WTC11 (cell line): Measurements from ENCODE around the gene VRTN. TPM values are rescaled to one million over a fixed set of nuclear protein-coding genes. Genes with fewer than 3 reads are reported as not detected.

Experiments
- ATF1 ChIP-seq: sonication (generic); formaldehyde crosslinking; IDR thresholded peaks from 2 replicates; pipeline ENCODE4 v1.8.1; 2023; ENCODE audit warnings: mild to moderate bottlenecking, moderate library complexity, missing genetic modification reagents
- CBFB ChIP-seq: sonication (generic); formaldehyde crosslinking; IDR thresholded peaks from 2 replicates; pipeline ENCODE4 v1.8.1; 2022; ENCODE audit warnings: mild to moderate bottlenecking, low read depth, missing genetic modification reagents
- EMX1 ChIP-seq: fragments of 250-450 bp; sonication (Bioruptor Pico); IDR thresholded peaks from 2 replicates; pipeline ENCODE4 v1.8.0; 2021; ENCODE audit warnings: mild to moderate bottlenecking
- FOXK1 ChIP-seq: sonication (generic); formaldehyde crosslinking; IDR thresholded peaks from 2 replicates; pipeline ENCODE4 v1.8.0; 2022; ENCODE audit warnings: mild to moderate bottlenecking, moderate library complexity, missing genetic modification reagents
- FOXP1 ChIP-seq: sonication (generic); formaldehyde crosslinking; IDR thresholded peaks from 2 replicates; pipeline ENCODE4 v1.8.0; 2022; ENCODE audit warnings: missing genetic modification reagents, mild to moderate bottlenecking, moderate library complexity, borderline replicate concordance
- GRHL2 ChIP-seq: fragments of 250-450 bp; sonication (Bioruptor Pico); IDR thresholded peaks from 2 replicates; pipeline ENCODE4 v1.8.0; 2022; ENCODE audit warnings: mild to moderate bottlenecking, moderate library complexity; ENCODE audit not compliant: insufficient replicate concordance, severe bottlenecking
- HMGA2 ChIP-seq: fragments of 250-450 bp; sonication (Bioruptor Pico); IDR thresholded peaks from 2 replicates; pipeline ENCODE4 v1.4.0; 2021; ENCODE audit warnings: mild to moderate bottlenecking, moderate library complexity
- NR1H2 ChIP-seq: sonication (generic); formaldehyde crosslinking; IDR thresholded peaks from 2 replicates; pipeline ENCODE4 v1.9.0; 2021; ENCODE audit warnings: mild to moderate bottlenecking, moderate library complexity, missing genetic modification reagents
- NR2C2 ChIP-seq: sonication (generic); formaldehyde crosslinking; IDR thresholded peaks from 2 replicates; pipeline ENCODE4 v1.8.0; 2022; ENCODE audit warnings: mild to moderate bottlenecking, missing genetic modification reagents
- NR3C1 ChIP-seq: sonication (generic); formaldehyde crosslinking; conservative IDR thresholded peaks from 2 replicates; pipeline ENCODE4 v1.8.1; 2023; ENCODE audit warnings: low read depth, mild to moderate bottlenecking, missing genetic modification reagents
- RORB ChIP-seq: fragments of 250-450 bp; sonication (Bioruptor Pico); IDR thresholded peaks from 2 replicates; pipeline ENCODE4 v1.9.0; 2021; ENCODE audit warnings: mild to moderate bottlenecking
- TCF7 ChIP-seq: sonication (generic); formaldehyde crosslinking; IDR thresholded peaks from 2 replicates; pipeline ENCODE4 v1.8.0; 2022; ENCODE audit warnings: mild to moderate bottlenecking, low read depth, missing genetic modification reagents, moderate library complexity
- TEAD4 ChIP-seq: sonication (generic); formaldehyde crosslinking; IDR thresholded peaks from 2 replicates; pipeline ENCODE4 v1.8.0; 2022; ENCODE audit warnings: mild to moderate bottlenecking, missing genetic modification reagents
- total RNA-seq: library from RNA; stranded (reverse); gene quantifications from 3 replicates; pipeline ENCODE4 v1.2.3, GENCODE V29; 2021
- TF ChIP-seq, protein P1 (sequence below): sonication (generic); formaldehyde crosslinking; IDR thresholded peaks from 2 replicates; pipeline ENCODE4 v1.8.1; 2023; ENCODE audit warnings: mild to moderate bottlenecking, missing genetic modification reagents, moderate library complexity
- TF ChIP-seq, protein P2 (sequence below): fragments of 250-450 bp; sonication (Bioruptor Pico); IDR thresholded peaks from 2 replicates; pipeline ENCODE4 v1.9.0; 2021; ENCODE audit warnings: moderate library complexity, mild to moderate bottlenecking, inconsistent platforms, borderline replicate concordance
- TF ChIP-seq, protein P3 (sequence below): sonication (generic); formaldehyde crosslinking; IDR thresholded peaks from 2 replicates; pipeline ENCODE4 v1.8.1; 2022; ENCODE audit warnings: missing genetic modification reagents, borderline replicate concordance
- TF ChIP-seq, protein P4 (sequence below): sonication (generic); formaldehyde crosslinking; conservative IDR thresholded peaks from 2 replicates; pipeline ENCODE4 v1.8.1; 2022; ENCODE audit warnings: mild to moderate bottlenecking, missing genetic modification reagents
- TF ChIP-seq, protein P5 (sequence below): sonication (generic); formaldehyde crosslinking; IDR thresholded peaks from 2 replicates; pipeline ENCODE4 v1.8.0; 2022; ENCODE audit warnings: mild to moderate bottlenecking, missing genetic modification reagents
- TF ChIP-seq, protein P6 (sequence below): sonication (generic); formaldehyde crosslinking; conservative IDR thresholded peaks from 2 replicates; pipeline ENCODE4 v1.8.1; 2023; ENCODE audit warnings: mild to moderate bottlenecking, low read depth, missing genetic modification reagents, moderate library complexity
- TF ChIP-seq, protein P7 (sequence below): fragments of 250-450 bp; sonication (Bioruptor Pico); IDR thresholded peaks from 2 replicates; pipeline ENCODE4 v1.9.0; 2021; ENCODE audit warnings: mild to moderate bottlenecking
- TF ChIP-seq, protein P8 (sequence below): fragments of 250-450 bp; sonication (Bioruptor Pico); IDR thresholded peaks from 2 replicates; pipeline ENCODE4 v1.9.0; 2021; ENCODE audit warnings: mild to moderate bottlenecking, borderline replicate concordance
- TF ChIP-seq, protein P9 (sequence below): sonication (generic); formaldehyde crosslinking; IDR thresholded peaks from 2 replicates; pipeline ENCODE4 v1.8.0; 2022; ENCODE audit warnings: mild to moderate bottlenecking, missing genetic modification reagents
- TF ChIP-seq, protein P10 (sequence below): sonication (generic); formaldehyde crosslinking; IDR thresholded peaks from 2 replicates; pipeline ENCODE4 v1.8.1; 2022; ENCODE audit warnings: mild to moderate bottlenecking, missing genetic modification reagents, moderate library complexity, borderline replicate concordance

VRTN gene
- total RNA-seq, 1 experiment from 2014 or later, result 106 TPM

DNA sequence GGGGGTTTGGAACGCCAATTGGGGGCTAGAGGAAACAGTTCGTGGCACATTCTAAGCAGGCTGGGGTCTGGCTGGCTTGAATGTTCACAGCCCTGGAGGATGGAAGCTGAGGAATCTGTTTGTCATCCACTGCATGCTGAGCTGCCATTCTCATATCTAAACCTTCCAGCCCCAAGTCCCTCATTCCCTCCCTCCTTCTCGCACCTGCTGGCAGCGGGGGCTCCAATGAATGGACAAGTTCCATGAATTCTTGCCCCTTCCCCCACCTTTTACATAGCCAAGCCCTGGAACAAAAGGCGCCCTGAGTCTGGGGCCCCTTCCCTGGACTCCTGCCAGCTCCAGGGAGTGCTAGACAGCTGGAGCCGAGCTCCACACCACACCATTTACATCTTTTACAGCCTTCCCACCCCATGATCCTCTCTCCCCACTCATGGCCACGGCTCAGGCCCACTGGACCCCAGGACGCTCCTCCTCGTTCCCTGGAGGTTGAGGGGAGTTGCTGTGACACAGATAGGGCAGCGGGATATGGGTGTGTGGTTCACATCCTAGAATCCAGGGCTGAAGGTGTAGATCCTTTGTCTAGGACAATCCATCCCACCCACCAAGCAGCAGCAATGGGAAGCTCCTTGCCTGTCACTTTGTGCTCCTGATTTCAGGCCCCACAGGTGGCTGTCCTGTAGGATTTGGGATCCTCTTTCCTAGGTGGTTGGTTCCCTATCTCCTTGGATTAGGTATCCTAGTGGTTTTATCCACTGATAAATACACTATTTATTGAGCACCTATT is 21.7 kb upstream of the VRTN start (continued):
- TF ChIP-seq NR1H2 (CRISPR knock-in tag) (no peak), HMGA2 (CRISPR knock-in tag) (no peak), TCF7 (CRISPR knock-in tag) (no peak), RORB (CRISPR knock-in tag) (no peak), TEAD4 (CRISPR knock-in tag) (peak; percentile 79; the same call in 1 of the 2 replicates), EMX1 (no peak), FOXP1 (no peak; the same call in 1 of the 2 replicates), NR2C2 (CRISPR knock-in tag) (no peak), NR3C1 (CRISPR knock-in tag) (0 out of 2 replicates have a peak, but pooled peaks have one; percentile 78), GRHL2 (CRISPR knock-in tag) (no peak), ATF1 (CRISPR knock-in tag) (no peak), CBFB (CRISPR knock-in tag) (peak; percentile 73; the same call in 1 of the 2 replicates), FOXK1 (CRISPR knock-in tag) (peak; percentile 61; the same call in 1 of the 2 replicates)
- TF ChIP-seq, protein P1, sequence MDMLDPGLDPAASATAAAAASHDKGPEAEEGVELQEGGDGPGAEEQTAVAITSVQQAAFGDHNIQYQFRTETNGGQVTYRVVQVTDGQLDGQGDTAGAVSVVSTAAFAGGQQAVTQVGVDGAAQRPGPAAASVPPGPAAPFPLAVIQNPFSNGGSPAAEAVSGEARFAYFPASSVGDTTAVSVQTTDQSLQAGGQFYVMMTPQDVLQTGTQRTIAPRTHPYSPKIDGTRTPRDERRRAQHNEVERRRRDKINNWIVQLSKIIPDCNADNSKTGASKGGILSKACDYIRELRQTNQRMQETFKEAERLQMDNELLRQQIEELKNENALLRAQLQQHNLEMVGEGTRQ (CRISPR knock-in tag), result 0 out of 2 replicates have a peak, but pooled peaks have one; percentile 17
- TF ChIP-seq, protein P2, sequence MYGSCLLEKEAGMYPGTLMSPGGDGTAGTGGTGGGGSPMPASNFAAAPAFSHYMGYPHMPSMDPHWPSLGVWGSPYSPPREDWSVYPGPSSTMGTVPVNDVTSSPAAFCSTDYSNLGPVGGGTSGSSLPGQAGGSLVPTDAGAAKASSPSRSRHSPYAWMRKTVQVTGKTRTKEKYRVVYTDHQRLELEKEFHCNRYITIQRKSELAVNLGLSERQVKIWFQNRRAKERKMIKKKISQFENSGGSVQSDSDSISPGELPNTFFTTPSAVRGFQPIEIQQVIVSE, result no peak
- TF ChIP-seq, protein P3, sequence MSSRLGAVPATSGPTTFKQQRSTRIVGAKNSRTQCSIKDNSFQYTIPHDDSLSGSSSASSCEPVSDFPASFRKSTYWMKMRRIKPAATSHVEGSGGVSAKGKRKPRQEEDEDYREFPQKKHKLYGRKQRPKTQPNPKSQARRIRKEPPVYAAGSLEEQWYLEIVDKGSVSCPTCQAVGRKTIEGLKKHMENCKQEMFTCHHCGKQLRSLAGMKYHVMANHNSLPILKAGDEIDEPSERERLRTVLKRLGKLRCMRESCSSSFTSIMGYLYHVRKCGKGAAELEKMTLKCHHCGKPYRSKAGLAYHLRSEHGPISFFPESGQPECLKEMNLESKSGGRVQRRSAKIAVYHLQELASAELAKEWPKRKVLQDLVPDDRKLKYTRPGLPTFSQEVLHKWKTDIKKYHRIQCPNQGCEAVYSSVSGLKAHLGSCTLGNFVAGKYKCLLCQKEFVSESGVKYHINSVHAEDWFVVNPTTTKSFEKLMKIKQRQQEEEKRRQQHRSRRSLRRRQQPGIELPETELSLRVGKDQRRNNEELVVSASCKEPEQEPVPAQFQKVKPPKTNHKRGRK (CRISPR knock-in tag), result no peak
- TF ChIP-seq, protein P4, sequence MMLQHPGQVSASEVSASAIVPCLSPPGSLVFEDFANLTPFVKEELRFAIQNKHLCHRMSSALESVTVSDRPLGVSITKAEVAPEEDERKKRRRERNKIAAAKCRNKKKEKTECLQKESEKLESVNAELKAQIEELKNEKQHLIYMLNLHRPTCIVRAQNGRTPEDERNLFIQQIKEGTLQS (CRISPR knock-in tag), result no peak
- TF ChIP-seq, protein P5, sequence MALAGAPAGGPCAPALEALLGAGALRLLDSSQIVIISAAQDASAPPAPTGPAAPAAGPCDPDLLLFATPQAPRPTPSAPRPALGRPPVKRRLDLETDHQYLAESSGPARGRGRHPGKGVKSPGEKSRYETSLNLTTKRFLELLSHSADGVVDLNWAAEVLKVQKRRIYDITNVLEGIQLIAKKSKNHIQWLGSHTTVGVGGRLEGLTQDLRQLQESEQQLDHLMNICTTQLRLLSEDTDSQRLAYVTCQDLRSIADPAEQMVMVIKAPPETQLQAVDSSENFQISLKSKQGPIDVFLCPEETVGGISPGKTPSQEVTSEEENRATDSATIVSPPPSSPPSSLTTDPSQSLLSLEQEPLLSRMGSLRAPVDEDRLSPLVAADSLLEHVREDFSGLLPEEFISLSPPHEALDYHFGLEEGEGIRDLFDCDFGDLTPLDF (CRISPR knock-in tag), result no peak
- TF ChIP-seq, protein P6, sequence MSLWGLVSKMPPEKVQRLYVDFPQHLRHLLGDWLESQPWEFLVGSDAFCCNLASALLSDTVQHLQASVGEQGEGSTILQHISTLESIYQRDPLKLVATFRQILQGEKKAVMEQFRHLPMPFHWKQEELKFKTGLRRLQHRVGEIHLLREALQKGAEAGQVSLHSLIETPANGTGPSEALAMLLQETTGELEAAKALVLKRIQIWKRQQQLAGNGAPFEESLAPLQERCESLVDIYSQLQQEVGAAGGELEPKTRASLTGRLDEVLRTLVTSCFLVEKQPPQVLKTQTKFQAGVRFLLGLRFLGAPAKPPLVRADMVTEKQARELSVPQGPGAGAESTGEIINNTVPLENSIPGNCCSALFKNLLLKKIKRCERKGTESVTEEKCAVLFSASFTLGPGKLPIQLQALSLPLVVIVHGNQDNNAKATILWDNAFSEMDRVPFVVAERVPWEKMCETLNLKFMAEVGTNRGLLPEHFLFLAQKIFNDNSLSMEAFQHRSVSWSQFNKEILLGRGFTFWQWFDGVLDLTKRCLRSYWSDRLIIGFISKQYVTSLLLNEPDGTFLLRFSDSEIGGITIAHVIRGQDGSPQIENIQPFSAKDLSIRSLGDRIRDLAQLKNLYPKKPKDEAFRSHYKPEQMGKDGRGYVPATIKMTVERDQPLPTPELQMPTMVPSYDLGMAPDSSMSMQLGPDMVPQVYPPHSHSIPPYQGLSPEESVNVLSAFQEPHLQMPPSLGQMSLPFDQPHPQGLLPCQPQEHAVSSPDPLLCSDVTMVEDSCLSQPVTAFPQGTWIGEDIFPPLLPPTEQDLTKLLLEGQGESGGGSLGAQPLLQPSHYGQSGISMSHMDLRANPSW (CRISPR knock-in tag), result no peak
- TF ChIP-seq, protein P7, sequence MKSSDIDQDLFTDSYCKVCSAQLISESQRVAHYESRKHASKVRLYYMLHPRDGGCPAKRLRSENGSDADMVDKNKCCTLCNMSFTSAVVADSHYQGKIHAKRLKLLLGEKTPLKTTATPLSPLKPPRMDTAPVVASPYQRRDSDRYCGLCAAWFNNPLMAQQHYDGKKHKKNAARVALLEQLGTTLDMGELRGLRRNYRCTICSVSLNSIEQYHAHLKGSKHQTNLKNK (CRISPR knock-in tag), result no peak
- TF ChIP-seq, protein P8, sequence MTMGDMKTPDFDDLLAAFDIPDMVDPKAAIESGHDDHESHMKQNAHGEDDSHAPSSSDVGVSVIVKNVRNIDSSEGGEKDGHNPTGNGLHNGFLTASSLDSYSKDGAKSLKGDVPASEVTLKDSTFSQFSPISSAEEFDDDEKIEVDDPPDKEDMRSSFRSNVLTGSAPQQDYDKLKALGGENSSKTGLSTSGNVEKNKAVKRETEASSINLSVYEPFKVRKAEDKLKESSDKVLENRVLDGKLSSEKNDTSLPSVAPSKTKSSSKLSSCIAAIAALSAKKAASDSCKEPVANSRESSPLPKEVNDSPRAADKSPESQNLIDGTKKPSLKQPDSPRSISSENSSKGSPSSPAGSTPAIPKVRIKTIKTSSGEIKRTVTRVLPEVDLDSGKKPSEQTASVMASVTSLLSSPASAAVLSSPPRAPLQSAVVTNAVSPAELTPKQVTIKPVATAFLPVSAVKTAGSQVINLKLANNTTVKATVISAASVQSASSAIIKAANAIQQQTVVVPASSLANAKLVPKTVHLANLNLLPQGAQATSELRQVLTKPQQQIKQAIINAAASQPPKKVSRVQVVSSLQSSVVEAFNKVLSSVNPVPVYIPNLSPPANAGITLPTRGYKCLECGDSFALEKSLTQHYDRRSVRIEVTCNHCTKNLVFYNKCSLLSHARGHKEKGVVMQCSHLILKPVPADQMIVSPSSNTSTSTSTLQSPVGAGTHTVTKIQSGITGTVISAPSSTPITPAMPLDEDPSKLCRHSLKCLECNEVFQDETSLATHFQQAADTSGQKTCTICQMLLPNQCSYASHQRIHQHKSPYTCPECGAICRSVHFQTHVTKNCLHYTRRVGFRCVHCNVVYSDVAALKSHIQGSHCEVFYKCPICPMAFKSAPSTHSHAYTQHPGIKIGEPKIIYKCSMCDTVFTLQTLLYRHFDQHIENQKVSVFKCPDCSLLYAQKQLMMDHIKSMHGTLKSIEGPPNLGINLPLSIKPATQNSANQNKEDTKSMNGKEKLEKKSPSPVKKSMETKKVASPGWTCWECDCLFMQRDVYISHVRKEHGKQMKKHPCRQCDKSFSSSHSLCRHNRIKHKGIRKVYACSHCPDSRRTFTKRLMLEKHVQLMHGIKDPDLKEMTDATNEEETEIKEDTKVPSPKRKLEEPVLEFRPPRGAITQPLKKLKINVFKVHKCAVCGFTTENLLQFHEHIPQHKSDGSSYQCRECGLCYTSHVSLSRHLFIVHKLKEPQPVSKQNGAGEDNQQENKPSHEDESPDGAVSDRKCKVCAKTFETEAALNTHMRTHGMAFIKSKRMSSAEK, result no peak
- TF ChIP-seq, protein P9, sequence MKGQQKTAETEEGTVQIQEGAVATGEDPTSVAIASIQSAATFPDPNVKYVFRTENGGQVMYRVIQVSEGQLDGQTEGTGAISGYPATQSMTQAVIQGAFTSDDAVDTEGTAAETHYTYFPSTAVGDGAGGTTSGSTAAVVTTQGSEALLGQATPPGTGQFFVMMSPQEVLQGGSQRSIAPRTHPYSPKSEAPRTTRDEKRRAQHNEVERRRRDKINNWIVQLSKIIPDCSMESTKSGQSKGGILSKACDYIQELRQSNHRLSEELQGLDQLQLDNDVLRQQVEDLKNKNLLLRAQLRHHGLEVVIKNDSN (CRISPR knock-in tag), result no peak; the same call in 1 of the 2 replicates
- TF ChIP-seq, protein P10, sequence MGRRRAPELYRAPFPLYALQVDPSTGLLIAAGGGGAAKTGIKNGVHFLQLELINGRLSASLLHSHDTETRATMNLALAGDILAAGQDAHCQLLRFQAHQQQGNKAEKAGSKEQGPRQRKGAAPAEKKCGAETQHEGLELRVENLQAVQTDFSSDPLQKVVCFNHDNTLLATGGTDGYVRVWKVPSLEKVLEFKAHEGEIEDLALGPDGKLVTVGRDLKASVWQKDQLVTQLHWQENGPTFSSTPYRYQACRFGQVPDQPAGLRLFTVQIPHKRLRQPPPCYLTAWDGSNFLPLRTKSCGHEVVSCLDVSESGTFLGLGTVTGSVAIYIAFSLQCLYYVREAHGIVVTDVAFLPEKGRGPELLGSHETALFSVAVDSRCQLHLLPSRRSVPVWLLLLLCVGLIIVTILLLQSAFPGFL (CRISPR knock-in tag), result no peak
